Stimulated activated effector memory CD8-positive, alpha-beta T cell treated with anti-CD3 and anti-CD28 coated beads, Interleukin-12 subunit alpha, Interleukin-12 subunit beta, amount 100 ng/mL, for 72 hours (primary cell): ENCODE results near the gene INTS11.

ENCODE experiments used
- ATAC-seq: fragments of 150-1000 bp; cut with Tn5 transposase; 2 replicates; pipeline ENCODE4 v1.10.0; 2021
- DNase-seq, 2 donors: peaks; one replicate each; pipeline ENCODE4 v3.0.0; 2021 to 2022; ENCODE audit warnings: low spot score in 2 of 2
- H3K27ac Mint-ChIP-seq: one replicate; pipeline ENCODE4 v1.8.0; 2022; ENCODE audit warnings: mild to moderate bottlenecking, mixed read lengths
- H3K36me3 Mint-ChIP-seq: one replicate; pipeline ENCODE4 v1.8.0; 2022; ENCODE audit warnings: mild to moderate bottlenecking, mixed read lengths
- H3K4me1 Mint-ChIP-seq: one replicate; pipeline ENCODE4 v1.8.0; 2022; ENCODE audit warnings: mixed read lengths
- H3K4me3 Mint-ChIP-seq: one replicate; pipeline ENCODE4 v1.8.0; 2022; ENCODE audit warnings: mild to moderate bottlenecking, mixed read lengths
- H3K9me3 Mint-ChIP-seq: one replicate; pipeline ENCODE4 v1.8.0; 2022; ENCODE audit warnings: mixed read lengths

Gene INTS11

DNA sequence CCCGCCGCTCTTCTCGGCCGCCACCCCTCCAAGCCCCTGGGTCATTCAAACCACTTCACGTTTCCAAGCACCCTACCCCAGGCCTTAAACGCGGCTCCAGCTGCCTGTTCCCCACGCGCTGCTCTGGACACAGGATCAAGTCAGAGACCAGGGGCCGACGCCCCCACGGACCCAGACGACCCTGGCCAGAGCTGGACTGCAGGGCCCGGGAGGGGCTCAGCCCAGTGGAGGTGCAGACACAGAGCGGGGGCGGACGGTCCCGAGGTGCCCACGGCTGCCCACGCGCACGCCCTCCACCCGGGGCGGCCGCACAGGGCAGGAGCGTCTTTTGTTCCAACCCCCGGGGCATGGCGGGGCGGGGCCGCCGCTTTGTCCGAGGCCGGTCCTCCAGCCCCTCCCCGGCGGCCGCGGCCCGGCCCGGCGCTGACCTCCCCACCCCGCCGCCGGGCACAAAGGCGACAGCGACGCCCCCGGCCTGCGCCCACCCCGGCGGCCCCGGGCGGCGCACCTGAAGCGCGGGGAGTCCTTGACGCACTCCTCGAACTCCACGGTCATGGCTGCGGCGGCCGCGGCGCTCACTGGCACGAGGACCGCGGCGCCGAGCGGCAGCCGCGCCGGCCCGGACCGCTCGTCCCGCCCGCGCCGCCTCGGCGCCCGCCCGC, 17.1 kb downstream of the INTS11 start:
- peak overlapping the region; percentile 78 for H3K4me3 Mint-ChIP-seq
- peaks cover 22% of the 10 kb centered on the region for H3K4me1 Mint-ChIP-seq
- no peaks in the 10 kb centered on the region for H3K9me3 Mint-ChIP-seq
- peak in 1 of 2 donors; percentile 66 for DNase-seq
- no peak for ATAC-seq
- H3K36me3 Mint-ChIP-seq, result peaks cover 30% of the 10 kb centered on the region
- H3K27ac Mint-ChIP-seq, result peak overlapping the region; percentile 86

DNA sequence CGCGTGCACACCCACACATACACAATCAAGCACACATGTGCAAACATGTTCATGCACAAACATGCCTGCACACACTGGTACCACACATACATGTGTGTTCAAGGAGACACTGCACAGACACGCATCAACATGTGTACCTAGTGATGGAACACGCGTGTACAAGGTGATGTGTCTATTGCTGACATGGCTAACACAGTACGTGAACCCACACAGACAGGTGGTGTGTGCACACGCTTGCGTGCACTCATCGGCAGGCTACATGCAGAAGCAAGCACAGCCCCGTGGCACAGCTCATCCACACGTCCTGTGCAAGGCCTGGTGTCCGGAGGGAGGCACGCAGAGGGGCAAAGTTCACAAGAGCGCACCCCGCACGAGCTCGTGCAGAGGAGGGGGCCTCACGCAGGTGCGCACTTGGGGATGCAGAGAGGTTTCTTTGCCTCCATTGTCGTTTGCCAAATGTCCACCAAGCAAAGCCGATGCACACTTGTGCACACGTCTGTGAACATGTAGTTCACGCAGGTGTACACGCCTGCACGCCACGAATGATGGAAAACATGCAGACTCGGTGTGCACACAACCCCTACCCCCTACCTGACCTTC, 17.7 kb downstream of the INTS11 start:
- Mint-ChIP-seq H3K4me1 (peaks cover 22% of the 10 kb centered on the region), H3K9me3 (no peaks in the 10 kb centered on the region), H3K4me3 (peak overlapping the region; percentile 78), H3K36me3 (peaks cover 30% of the 10 kb centered on the region), H3K27ac (peak overlapping the region; percentile 86)
- no peak for ATAC-seq
- no peak for DNase-seq

DNA sequence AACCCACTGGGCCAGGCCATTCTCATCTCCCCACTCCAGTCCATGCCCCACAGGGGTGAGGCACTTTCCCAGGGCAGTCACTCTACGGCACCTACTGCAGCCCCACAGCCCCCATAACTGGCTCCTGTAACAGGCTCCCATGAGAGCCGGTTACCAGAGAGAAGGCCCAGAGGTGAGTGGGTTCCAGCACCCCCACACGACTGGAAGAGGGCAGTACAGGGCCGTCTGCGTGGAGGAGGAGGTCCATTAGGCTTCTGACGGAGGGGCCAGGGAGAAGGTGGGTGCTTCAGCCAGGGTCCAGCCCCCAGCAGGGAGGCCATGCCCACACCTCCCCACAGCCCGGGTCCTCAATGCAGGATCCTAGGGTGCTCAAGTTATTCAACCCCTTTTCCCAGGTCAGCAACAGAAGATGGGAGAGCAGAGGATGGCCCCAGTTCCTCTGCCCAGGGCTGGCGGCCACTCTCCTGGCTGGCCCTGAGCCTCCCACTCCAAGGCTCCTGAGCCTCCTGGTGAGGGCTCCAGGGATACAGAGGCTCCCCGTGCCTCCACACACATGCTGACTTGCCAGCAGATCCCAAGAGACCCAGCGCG, 18.3 kb downstream of the INTS11 start:
- H3K9me3 Mint-ChIP-seq, result no peaks in the 10 kb centered on the region
- ATAC-seq, result no peak
- peaks cover 30% of the 10 kb centered on the region for H3K36me3 Mint-ChIP-seq
- H3K4me1 Mint-ChIP-seq, result peaks cover 22% of the 10 kb centered on the region
- no peak for DNase-seq
- peak overlapping the region; percentile 78 for H3K4me3 Mint-ChIP-seq
- peak overlapping the region; percentile 86 for H3K27ac Mint-ChIP-seq

DNA sequence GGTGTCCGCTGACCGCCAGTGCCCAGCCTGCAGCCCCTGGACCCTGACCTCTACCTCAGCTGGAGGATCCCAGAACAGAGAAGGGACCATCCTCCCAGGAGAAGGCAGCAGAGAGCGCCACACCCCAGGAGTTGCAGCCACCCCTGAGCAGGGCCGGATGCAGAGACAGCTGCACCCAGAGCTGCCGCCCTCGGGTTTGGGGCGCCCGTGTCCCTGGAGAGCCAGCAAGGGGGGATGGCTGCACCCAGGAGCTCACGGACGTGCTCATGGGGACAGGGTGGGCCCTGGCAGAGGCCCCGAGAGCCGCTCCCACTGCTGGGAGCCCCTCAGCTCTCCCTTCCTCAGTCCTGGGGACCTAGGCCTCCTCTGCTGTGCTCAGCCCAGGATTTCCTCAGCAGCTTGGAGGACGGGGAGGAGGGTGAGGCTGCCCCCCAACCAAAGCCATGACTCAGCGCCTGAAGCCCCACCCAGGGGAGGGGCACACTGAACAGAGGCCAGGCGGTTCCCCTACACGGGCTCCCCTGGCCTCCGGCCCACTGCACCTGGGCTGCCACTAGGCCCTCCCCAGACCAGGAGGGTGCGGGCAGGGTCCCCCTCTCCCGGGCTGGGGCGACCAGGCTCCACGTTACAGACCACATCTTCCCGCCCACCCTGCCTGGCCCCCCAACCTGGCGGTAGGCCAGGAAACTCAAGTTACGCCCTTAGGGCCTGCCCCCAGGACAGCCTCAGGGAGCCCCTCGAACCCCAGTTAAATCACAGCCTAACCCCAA, 19.0 kb downstream of the INTS11 start:
- H3K4me1 Mint-ChIP-seq, result peaks cover 22% of the 10 kb centered on the region
- H3K4me3 Mint-ChIP-seq, result peak overlapping the region; percentile 78
- H3K27ac Mint-ChIP-seq, result peak overlapping the region; percentile 86

DNA sequence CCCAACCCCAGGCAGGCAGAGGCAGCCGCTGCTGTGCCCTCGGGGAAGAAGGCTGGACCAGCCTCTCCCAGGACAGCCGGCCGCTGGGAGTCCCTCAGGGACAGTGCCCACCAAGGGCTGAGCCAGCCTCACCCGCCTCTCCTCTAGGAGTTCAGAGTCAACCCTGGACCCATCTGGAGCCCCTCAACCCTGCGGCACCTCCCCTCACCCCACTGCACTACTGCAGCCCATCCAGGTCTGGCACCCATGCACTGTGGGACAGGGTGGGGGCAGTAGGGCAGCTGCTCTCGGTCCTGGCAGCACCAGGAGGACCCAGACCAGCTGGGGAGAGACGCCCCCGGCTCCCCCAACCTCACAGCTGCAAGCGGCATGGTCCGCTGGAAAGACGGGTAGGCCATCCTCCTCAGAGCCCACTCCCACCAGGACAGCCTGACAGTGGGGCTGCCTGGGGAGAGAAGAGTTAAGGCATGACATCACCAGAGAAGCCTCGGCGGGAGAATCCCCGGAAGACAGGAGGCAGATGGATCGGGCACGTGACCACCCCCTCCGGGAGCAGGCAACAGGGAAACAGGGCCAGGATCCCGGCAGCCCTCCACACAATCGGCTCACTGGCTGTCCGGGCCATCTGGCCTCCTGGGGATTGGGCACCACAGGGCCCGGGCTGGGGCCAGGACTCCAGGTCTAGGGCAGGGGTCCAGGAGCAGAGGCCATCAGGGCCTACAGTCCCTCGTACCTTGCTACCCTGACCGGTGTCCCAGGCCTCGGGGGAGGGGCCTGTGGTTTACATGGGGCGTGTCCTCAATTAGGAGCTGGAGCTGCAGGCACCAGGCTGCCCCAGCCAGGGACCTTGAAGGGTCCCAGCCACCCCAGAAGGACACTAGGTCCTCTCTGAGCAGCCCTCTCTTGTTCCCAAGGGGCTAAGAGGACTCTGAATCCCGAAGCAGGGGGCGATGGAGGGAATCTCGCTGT, 19.8 kb downstream of the INTS11 start:
- Mint-ChIP-seq H3K27ac (no peak overlapping the region), H3K9me3 (no peaks in the 10 kb centered on the region), H3K36me3 (peaks cover 18% of the 10 kb centered on the region), H3K4me1 (peaks cover 29% of the 10 kb centered on the region), H3K4me3 (peak overlapping the region; percentile 78)
- ATAC-seq (no peak), DNase-seq (no peak)

More for the DNA sequence above, 19.0 kb downstream of the INTS11 start:
- H3K9me3 Mint-ChIP-seq, result no peaks in the 10 kb centered on the region
- peak; percentile 52 for ATAC-seq
- peaks cover 27% of the 10 kb centered on the region for H3K36me3 Mint-ChIP-seq
- peak; percentile 46 to 81 for DNase-seq

DNA sequence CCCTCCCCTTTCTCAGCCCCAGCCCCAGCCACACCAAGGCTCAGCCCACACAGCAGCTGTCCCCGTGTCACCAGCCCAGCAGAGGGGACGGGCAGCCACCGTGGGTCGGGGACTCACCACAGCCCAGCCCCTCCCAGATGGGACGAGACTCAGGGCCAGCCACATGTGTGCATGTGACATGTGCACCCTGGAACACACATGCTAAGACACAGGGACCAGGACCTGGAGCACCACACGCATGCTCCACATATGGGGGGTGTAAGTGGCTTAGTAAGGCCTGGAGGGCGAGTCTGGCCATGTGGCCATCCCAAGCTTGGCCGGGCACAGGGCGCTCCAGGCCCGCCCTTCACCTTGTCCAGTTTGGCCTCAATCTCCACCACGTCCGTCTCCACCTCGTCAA, 20.7 kb downstream of the INTS11 start:
- DNase-seq, result no peak
- no peak overlapping the region for H3K27ac Mint-ChIP-seq
- no peak overlapping the region for H3K4me3 Mint-ChIP-seq
- peaks cover 29% of the 10 kb centered on the region for H3K4me1 Mint-ChIP-seq
- peaks cover 12% of the 10 kb centered on the region for H3K36me3 Mint-ChIP-seq
- H3K9me3 Mint-ChIP-seq, result no peaks in the 10 kb centered on the region
- ATAC-seq, result no peak

DNA sequence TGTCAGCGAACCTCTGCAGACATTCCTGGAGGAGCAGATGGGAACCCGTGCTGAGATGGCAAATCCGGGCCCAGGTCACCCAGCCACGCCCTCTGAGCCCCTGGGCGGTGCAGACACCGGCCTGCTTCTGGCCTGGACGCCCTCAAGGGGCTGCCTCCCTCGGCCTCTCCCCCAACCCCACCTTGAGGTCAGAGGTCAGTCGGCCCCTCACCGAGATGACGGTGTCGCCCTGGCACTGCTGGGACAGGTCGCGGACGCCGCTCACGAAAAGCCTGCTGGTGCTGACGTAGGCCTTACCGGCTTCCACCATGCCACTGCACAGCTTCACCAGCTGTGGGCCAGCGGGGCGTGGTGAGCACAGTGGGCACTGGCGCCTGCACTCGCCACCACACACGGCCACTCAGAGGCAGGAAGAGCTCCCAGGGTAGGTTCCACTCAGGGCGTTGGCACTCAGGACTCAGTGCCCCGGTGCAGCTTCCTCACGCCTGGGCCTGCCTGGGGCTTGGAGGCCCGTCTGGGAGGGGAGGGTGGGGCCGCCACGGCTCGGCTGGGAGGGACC, 21.4 kb downstream of the INTS11 start:
- Mint-ChIP-seq H3K9me3 (no peaks in the 10 kb centered on the region), H3K27ac (no peak overlapping the region), H3K4me1 (peaks cover 29% of the 10 kb centered on the region), H3K36me3 (peaks cover 12% of the 10 kb centered on the region), H3K4me3 (no peak overlapping the region)
- no peak for DNase-seq
- no peak for ATAC-seq

DNA sequence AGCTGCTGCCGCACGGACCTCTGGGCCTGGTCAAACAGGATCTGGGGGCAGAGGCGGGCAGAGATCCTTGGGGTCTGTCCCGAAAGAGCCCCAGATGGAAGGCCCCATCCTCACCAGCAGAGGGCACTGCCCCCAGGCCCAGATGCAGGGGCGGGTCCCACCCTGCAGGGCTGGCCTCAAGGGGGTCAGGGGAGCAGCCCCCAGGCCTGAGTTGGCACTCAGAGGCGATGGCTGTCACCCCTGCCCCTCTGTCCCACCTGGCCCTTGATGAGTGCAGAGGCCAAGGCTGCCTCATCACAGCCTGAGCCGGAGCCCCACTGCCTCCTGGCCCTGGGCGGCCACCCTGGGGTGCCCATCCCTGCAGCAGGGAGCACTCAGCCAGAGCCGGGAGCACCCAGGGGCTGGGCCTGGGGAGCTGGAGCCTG, 22.4 kb downstream of the INTS11 start:
- ATAC-seq (no peak), DNase-seq (no peak)
- Mint-ChIP-seq H3K4me1 (peaks cover 27% of the 10 kb centered on the region), H3K4me3 (no peak overlapping the region), H3K27ac (no peak overlapping the region), H3K36me3 (peaks cover 11% of the 10 kb centered on the region), H3K9me3 (no peaks in the 10 kb centered on the region)

DNA sequence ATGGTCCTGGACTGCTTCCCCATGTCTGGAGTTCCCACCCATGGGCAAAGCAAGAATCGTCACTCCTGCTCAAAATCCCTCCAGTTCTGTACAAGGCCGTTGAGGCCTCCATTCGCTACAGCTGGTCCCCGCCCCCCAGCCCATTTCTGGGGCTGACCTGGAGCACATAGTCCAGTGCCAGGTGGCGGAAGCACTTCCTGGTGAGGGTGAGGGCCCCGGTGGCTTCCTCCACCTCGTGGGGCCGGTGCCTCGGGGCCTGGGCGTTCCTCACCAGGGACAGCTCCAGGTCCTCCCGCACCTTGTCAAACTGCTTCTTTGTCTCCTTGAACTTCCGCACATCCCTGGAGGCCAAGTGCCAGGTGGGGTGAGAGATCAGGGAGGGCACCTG, 24.1 kb downstream of the INTS11 start:
- no peak for ATAC-seq

DNA sequence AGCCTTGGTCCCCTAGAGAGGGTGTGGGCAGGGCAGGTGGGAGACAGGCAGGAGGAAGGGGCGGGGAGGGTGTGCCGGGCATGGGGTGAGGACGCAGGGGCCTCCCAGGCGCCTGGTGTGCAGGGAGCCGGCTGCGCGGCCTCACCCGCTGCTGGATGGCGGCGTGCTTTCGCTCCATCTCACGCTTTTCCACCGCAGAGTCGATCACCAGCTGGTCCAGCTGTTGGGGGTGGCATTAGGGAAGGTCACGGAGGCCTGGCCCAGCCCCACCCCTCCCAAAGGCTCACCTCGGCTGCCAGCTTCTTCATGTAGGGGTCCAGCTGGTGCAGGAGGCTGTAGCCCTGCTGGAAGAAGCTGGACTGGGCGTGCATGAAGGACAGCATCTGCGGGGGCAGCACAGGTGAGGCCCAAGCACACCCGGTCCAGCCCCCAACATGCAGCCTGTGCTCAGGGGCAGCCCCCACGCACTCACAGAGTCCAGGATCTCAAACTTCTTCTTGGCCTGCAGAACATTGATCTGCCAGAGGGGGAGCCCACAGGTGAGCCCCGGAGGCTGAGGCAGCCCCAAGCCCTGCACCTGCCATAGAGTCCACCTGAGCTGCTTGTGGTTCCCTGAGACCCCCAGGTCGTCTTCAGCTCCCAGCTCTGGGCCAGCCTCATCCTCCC, 24.6 kb downstream of the INTS11 start:
- ATAC-seq (peak; percentile 57), DNase-seq (no peak)
- no peak overlapping the region for H3K27ac Mint-ChIP-seq
- H3K9me3 Mint-ChIP-seq, result no peaks in the 10 kb centered on the region
- no peak overlapping the region for H3K4me3 Mint-ChIP-seq
- no peaks in the 10 kb centered on the region for H3K36me3 Mint-ChIP-seq
- peaks cover 7% of the 10 kb centered on the region for H3K4me1 Mint-ChIP-seq

More for the DNA sequence above, 24.1 kb downstream of the INTS11 start:
- H3K4me3 Mint-ChIP-seq, result no peak overlapping the region
- no peak for DNase-seq
- H3K27ac Mint-ChIP-seq, result no peak overlapping the region
- H3K4me1 Mint-ChIP-seq, result peaks cover 10% of the 10 kb centered on the region
- no peaks in the 10 kb centered on the region for H3K36me3 Mint-ChIP-seq
- no peaks in the 10 kb centered on the region for H3K9me3 Mint-ChIP-seq

DNA sequence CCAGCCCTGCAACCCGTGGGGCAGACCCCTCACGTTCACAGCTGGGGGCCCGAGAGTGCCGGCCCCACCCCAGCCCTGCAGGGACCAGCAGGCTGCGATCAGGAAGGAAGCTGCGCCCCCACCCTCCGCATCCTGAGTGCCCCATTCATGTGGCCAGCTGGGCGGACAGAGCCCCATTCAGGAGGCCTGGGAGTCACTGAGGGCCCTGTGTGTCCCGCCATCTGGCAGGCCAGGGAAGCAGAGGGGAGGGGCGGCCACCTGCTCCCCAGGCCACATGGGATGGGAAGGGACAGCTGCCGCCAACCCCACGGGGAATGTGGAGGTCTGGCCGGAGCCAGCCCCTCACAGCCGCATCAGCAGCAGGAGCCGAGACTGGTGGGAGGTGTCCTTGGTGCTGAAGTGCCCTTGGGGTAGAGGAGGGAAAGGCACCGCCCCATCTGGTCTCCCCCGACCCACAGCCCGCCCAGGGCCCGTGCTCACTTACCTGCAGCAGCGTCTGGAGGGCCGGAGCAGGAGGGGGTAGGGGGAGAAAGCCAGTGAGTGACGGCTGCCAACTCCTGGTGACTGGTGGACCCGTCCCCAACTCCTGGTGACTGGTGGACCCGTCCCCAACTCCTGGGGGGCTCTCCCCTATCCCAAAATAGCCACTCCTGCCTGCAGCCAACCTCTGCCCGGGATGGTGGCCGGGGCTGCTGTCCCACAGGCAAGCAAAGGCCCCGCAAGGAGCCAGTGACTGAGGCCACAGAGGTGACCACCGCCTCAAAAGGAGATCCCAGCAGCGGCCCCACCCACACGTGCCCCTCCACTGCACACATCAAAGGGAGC, 25.4 kb downstream of the INTS11 start:
- Mint-ChIP-seq H3K36me3 (no peaks in the 10 kb centered on the region), H3K27ac (no peak overlapping the region), H3K9me3 (no peaks in the 10 kb centered on the region), H3K4me1 (peaks cover 7% of the 10 kb centered on the region), H3K4me3 (no peak overlapping the region)
- no peak for ATAC-seq
- no peak for DNase-seq

DNA sequence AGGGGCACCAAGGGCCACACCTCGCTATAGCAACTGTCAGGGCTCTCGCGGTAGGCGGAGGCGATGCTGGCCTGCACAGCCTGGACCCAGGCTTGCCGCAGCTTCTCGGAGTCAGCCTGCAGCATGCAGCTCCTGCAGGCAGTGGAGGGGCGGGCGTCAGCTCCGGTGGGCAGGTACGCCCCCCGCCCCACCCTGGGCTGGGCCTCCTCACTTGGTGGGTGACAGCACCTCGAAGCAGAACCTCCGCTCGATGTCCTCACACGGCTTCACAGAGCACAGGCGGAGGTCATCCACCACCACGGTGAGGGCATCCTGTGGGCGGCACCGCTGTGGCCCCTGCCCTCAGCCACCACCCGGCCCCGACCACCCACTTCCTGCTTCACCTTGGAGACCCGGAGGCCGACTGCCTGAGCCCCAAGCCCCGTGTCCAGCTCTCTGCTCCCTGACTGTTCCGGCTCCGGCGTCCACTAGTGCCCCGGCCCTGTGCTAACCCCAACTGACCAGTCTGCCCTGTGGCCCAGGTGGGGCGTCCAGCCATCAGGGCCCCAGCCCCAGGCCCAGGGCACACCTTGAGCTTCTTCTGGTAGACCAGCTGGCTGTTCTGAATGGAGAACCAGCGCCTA, 26.5 kb downstream of the INTS11 start:
- ATAC-seq, result no peak
- no peak for DNase-seq
- no peaks in the 10 kb centered on the region for H3K9me3 Mint-ChIP-seq
- no peak overlapping the region for H3K27ac Mint-ChIP-seq
- no peak overlapping the region for H3K4me3 Mint-ChIP-seq
- peaks cover 7% of the 10 kb centered on the region for H3K4me1 Mint-ChIP-seq
- H3K36me3 Mint-ChIP-seq, result no peaks in the 10 kb centered on the region
